Stomach (tissue), 4 donors: ENCODE data around the gene ZNF333.

Experiments
- EP300 ChIP-seq: sonication (generic); formaldehyde crosslinking; IDR thresholded peaks from one replicate; pipeline ENCODE4 v1.6.1; 2017; ENCODE audit warnings: antibody characterized with exemption
- POLR2A ChIP-seq, 4 donors: fragments of 450-650 bp; IDR thresholded peaks; one replicate each; pipeline ENCODE4 v1.6.1; 2016; ENCODE audit warnings: antibody characterized with exemption in 4 of 4, control low read depth in 2 of 4, mild to moderate bottlenecking in 1 of 4, moderate library complexity in 1 of 4
- TF ChIP-seq, protein P1 (sequence below), 7 experiments: fragments of 450-650 bp in 4 of 7; fragments of 200-600 bp in 3 of 7; sonication (generic) in 3 of 7; IDR thresholded peaks; one replicate each; pipeline ENCODE4 v1.5.1; 2016 to 2019; ENCODE audit warnings: antibody characterized with exemption in 7 of 7, control low read depth in 2 of 7, mild to moderate bottlenecking in 1 of 7

DNA sequence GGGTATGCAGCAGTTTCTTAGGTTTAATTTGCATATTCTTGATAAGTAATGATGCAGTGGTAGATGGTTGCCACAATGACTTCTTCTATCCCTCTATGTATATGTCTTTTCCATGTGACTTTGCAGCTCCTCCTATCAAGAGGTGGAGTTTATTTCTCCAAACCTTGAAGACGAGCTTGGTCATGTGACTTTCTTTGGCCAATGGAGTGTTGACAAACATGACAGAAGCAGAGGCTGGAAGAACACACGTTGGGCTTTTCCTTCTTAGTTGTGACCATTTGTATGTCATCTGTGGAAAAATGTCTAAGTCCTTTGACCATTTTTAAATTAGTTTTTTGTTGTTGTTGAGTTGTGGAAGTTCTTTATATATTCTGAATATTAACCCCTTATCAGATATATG is 32.3 kb downstream of the ZNF333 start:
- TF ChIP-seq POLR2A (IDR thresholded peaks at IDR 0.05) (no peak), EP300 (no peak)
- TF ChIP-seq, protein P1, sequence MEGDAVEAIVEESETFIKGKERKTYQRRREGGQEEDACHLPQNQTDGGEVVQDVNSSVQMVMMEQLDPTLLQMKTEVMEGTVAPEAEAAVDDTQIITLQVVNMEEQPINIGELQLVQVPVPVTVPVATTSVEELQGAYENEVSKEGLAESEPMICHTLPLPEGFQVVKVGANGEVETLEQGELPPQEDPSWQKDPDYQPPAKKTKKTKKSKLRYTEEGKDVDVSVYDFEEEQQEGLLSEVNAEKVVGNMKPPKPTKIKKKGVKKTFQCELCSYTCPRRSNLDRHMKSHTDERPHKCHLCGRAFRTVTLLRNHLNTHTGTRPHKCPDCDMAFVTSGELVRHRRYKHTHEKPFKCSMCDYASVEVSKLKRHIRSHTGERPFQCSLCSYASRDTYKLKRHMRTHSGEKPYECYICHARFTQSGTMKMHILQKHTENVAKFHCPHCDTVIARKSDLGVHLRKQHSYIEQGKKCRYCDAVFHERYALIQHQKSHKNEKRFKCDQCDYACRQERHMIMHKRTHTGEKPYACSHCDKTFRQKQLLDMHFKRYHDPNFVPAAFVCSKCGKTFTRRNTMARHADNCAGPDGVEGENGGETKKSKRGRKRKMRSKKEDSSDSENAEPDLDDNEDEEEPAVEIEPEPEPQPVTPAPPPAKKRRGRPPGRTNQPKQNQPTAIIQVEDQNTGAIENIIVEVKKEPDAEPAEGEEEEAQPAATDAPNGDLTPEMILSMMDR (IDR thresholded peaks at IDR 0.05) = no peak
